Vagina (tissue), 2 donors: ENCODE results near the gene PRKAR2B.

Source experiments
- CTCF ChIP-seq, 3 experiments: fragments of 450-650 bp in 2 of 3; fragments of 200-600 bp in 1 of 3; sonication (generic) in 1 of 3; IDR thresholded peaks; one replicate each; pipeline ENCODE4 v1.5.1; 2017 to 2019; ENCODE audit warnings: antibody characterized with exemption in 3 of 3, mild to moderate bottlenecking in 2 of 3, moderate library complexity in 2 of 3
- POLR2A ChIP-seq, 2 donors: fragments of 450-650 bp; IDR thresholded peaks; one replicate each; pipeline ENCODE4 v1.6.1; 2017; ENCODE audit warnings: antibody characterized with exemption in 2 of 2, mild to moderate bottlenecking in 2 of 2, moderate library complexity in 2 of 2
- POLR2AphosphoS5 ChIP-seq, 2 donors: sonication (generic); formaldehyde crosslinking; IDR thresholded peaks; one replicate each; pipeline ENCODE4 v1.9.0; 2017; ENCODE audit warnings: antibody characterized with exemption in 2 of 2, mild to moderate bottlenecking in 2 of 2, low read depth in 1 of 2; ENCODE audit not compliant: insufficient read depth in 1 of 2

- no peak for TF ChIP-seq CTCF (IDR thresholded peaks at IDR 0.05)
- TF ChIP-seq POLR2A (IDR thresholded peaks at IDR 0.05) = no peak
- no peak for TF ChIP-seq POLR2AphosphoS5 (IDR thresholded peaks at IDR 0.05; ENCODE audit: insufficient read depth in 1 of 2, low read depth in 1 of 2)
Measured at GRCh38 chr7:106994833-106995232, 49.7 kb upstream of the PRKAR2B start.
